GM06990 (cell line): Measurements from ENCODE around the gene ADGRD1.

Experiments used
- DNase-seq: peaks from one replicate; pipeline ENCODE4 v3.0.0-alpha.2; 2011; ENCODE audit not compliant: insufficient read length; ENCODE audit errors: extremely low read depth
- H3K27me3 ChIP-seq: replicated peaks from 2 replicates; pipeline ENCODE4 v1.6.0; 2011; ENCODE audit warnings: low read length; ENCODE audit not compliant: control insufficient read depth, insufficient read depth
- H3K36me3 ChIP-seq: 2 replicates; pipeline ENCODE4 v1.5.1; 2011; ENCODE audit warnings: low read length; ENCODE audit not compliant: control insufficient read depth, insufficient read depth
- H3K4me3 ChIP-seq: replicated peaks from 2 replicates; pipeline ENCODE4 v1.5.1; 2011; ENCODE audit warnings: low read depth, mild to moderate bottlenecking, control low read depth, low read length
- TF ChIP-seq, protein P1 (sequence below): IDR thresholded peaks from 2 replicates; pipeline ENCODE4 v1.5.1; 2011; ENCODE audit warnings: low read length, control low read depth, mild to moderate bottlenecking, inconsistent platforms; ENCODE audit not compliant: insufficient read depth, poor library complexity, severe bottlenecking

ADGRD1 gene

DNA sequence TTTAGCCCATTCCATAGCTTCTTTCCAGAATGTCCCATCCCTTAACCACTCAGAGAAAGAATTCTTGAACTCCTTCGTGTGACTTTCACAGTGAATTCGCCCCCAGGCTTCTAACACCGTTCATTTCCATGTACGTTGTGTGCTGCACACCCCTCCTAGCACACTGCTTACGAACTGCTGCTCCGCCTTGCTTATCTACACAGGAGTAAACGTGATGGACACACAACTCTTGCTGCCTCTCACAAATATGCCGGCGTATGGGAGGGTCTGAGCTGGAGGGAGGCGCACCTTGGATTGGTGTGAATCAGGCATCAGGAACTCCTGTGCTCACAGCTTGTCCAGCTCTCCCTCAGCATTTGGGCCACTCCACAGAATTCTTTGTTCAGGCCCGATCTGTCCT is 3.9 kb upstream of the ADGRD1 start:
- no peak for DNase-seq
- no peaks in the 10 kb centered on the region; the same call in none of the 2 replicates for H3K27me3 ChIP-seq
- TF ChIP-seq, protein P1, sequence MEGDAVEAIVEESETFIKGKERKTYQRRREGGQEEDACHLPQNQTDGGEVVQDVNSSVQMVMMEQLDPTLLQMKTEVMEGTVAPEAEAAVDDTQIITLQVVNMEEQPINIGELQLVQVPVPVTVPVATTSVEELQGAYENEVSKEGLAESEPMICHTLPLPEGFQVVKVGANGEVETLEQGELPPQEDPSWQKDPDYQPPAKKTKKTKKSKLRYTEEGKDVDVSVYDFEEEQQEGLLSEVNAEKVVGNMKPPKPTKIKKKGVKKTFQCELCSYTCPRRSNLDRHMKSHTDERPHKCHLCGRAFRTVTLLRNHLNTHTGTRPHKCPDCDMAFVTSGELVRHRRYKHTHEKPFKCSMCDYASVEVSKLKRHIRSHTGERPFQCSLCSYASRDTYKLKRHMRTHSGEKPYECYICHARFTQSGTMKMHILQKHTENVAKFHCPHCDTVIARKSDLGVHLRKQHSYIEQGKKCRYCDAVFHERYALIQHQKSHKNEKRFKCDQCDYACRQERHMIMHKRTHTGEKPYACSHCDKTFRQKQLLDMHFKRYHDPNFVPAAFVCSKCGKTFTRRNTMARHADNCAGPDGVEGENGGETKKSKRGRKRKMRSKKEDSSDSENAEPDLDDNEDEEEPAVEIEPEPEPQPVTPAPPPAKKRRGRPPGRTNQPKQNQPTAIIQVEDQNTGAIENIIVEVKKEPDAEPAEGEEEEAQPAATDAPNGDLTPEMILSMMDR: no peak
- H3K36me3 ChIP-seq: no peaks in the 10 kb centered on the region
- H3K4me3 ChIP-seq: no peak overlapping the region

DNA sequence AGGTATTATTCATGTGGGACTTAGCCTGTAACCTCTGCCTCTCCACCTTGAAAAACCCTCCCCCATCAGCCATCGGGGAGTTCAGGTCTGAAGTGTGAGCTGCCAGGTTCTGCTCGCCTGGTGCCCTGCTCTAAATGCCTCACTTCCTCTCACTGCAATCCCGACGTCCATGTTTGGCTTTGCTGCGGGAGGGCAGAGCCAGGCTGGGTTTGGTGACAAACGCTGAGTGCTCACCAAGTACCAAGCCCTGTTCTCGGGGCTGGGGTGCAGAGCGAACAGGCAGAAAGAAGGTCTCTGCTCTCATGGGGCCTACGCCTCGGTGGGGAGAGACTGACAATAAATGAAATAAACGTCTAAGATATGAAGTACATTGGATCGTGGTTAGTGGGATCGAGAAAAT is 2.1 kb upstream of the ADGRD1 start:
- no peaks in the 10 kb centered on the region for H3K36me3 ChIP-seq
- no peak for DNase-seq
- no peak overlapping the region for H3K4me3 ChIP-seq
- H3K27me3 ChIP-seq: no peaks in the 10 kb centered on the region; the same call in 1 of the 2 replicates
- TF ChIP-seq, protein P1: no peak

- no peaks in the 10 kb centered on the region for H3K36me3 ChIP-seq
- no peak for DNase-seq
- H3K27me3 ChIP-seq: no peaks in the 10 kb centered on the region; the same call in 1 of the 2 replicates
- H3K4me3 ChIP-seq: no peak overlapping the region
- TF ChIP-seq, protein P1: no peak
These were observed 1.3 kb upstream of the ADGRD1 start for GRCh38 chr12:130952171-130952954.

DNA sequence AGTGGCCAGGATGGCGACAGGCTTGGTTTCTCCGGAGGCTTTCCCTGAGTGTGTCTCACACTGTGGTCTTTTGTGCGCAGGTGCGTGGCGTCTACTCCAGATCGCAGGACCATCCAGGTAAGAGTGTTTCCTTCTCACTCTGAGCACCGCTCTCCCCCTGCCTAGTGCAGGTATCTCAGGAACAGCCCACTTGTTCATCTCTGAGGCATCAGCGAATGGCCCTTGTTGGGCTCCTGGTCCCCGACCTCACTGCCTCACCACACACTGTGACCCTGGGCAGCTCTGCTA is 781 bp downstream of the ADGRD1 start:
- no peak overlapping the region for H3K4me3 ChIP-seq
- TF ChIP-seq, protein P1: no peak
- no peak for DNase-seq
- no peaks in the 10 kb centered on the region; the same call in 1 of the 2 replicates for H3K27me3 ChIP-seq
- H3K36me3 ChIP-seq: no peaks in the 10 kb centered on the region

GRCh38 chr12:130955238-130955816 is 1.6 kb downstream of the ADGRD1 start:
- H3K27me3 ChIP-seq: no peaks in the 10 kb centered on the region; the same call in 1 of the 2 replicates

More at GRCh38 chr12:130955238-130955816, 1.6 kb downstream of the ADGRD1 start:
- TF ChIP-seq, protein P1: no peak
- Histone ChIP-seq H3K36me3 (no peaks in the 10 kb centered on the region), H3K4me3 (no peak overlapping the region)
- DNase-seq: no peak
